A673 (cell line): ENCODE measurements around the gene CA5B.

Experiments used
- CTCF ChIP-seq: fragments of 300-800, 200-600 bp; sonication (generic); conservative IDR thresholded peaks from 2 replicates; pipeline ENCODE4 v1.5.1; 2017; ENCODE audit warnings: low read depth, mild to moderate bottlenecking, antibody characterized with exemption, low read length, moderate library complexity, mixed read lengths
- EZH2 ChIP-seq: fragments of 200-600 bp; sonication (generic); IDR thresholded peaks from 2 replicates; pipeline ENCODE4 v1.6.1; 2017; ENCODE audit warnings: borderline replicate concordance, low read depth, mild to moderate bottlenecking, mixed read lengths, antibody characterized with exemption, low read length; ENCODE audit not compliant: poor library complexity, severe bottlenecking

DNA sequence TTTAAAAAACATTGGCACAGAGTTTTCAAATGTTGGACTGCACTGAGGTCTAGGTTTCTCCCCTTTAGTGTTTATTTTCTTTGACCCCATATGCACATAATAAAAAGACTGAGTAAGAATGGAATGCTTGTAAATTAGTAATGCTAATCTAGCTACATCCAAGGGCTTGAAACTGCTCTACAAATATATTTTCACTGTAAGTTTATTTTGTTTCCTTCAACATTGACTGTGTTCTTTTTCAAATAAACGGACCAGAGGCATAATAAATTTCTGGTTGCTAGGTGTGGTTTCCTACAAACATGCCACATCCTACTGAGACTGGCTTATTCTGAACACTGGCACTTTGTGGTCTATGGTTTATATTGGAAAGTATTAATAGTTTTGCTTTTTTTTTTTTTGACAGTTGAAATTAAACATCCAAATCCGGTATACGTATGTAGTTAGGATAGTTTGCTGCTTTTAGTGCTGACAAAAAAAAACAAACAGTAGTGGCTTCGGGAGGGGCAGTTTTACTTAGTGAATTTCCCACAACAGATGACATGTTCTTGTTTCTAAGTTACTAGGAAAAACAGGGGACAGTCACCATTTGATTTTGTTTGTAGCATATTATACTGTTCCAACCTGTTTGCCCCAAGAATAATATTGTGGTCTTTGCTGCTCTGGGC lies 13.2 kb downstream of the CA5B start:
- TF ChIP-seq CTCF (no peak), EZH2 (no peak)
